GM19463 (cell line): Measurements from ENCODE around the gene LRP1B.
A peak's percentile ranks its signal among the peaks of the same experiment; 100 is the strongest.

ENCODE experiments used
- ATAC-seq: cut with Tn5 transposase; IDR thresholded peaks from one replicate; pipeline ENCODE4 v1.9.1; 2021; ENCODE audit warnings: mild to moderate bottlenecking, moderate library complexity; ENCODE audit not compliant: unreplicated experiment

The LRP1B gene

DNA sequence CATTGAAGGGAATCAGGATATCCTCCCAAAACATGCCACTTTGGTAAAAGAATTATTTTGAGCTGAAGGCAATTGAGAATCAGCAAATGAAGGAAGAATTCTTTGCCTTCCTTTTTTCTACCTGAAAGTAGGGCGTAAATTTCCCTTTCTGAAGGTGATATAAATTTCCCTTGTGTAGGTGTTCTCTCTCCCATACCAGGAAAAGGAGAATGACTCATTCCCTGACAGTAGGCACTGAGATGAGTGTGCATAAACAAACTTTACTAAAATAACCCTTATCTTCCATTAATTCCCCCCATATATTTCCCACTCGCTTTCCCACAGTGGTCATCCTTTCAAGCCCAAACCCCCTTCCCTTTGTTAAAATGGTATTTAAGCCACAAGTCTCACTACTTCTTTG lies 1339.0 kb downstream of the LRP1B start:
- ATAC-seq, result no peak

DNA sequence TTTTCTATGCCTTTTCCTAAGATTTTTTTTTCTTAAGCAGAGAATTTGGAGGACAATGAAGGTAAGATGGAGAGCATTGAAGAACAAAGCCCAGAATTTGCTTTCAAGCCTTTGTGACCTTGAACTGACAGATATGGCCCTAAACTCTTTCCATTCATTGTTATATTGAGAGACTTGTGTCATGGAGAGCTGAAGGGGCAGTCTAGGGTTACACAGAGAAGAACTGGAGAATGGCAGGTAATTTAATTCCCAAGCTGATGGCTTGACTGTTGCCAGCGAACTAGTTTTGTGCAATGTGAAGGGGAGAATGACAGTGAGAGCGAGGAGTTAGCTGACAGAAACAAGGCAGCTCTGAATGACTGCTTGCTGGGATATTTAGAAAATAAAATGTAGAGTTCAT lies 1344.2 kb downstream of the LRP1B start:
- ATAC-seq, result no peak

DNA sequence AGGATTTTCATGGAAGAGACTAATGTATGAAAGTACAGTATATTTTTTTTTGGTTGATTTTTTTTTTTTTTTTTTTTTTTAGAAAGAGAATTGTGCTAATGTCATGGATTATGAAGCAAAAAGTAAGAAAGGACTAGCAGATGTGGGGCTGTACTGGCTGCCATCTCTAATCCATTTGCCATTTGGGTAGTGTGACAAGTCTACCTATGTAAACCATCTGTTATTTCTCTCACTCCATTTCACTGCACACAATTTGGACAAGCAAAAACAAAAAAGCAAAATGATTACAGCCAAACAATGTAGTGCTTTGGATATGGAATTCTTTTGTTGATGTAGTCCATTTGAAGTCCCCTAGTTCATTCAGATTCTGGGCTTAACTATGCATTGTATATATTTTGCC lies 1355.4 kb downstream of the LRP1B start:
- ATAC-seq, result no peak

DNA sequence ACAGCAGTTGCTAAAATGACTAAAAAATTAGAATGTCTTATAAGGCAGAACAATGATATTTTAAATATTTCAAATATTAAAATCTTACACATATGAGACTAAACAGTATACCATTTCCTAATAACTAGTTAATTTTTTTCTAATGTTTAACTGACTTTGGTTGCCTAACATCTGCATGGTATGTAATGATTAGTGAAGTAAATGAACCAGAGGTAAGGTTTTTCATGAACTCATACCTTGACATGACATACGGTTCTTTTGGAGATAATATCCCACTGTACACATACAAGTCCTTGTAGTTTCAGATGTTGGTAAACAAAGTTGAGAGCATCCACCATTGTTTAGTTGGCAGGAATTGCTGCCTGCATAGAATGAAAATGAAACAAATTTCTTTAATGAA lies 1360.2 kb downstream of the LRP1B start:
- ATAC-seq, result no peak

DNA sequence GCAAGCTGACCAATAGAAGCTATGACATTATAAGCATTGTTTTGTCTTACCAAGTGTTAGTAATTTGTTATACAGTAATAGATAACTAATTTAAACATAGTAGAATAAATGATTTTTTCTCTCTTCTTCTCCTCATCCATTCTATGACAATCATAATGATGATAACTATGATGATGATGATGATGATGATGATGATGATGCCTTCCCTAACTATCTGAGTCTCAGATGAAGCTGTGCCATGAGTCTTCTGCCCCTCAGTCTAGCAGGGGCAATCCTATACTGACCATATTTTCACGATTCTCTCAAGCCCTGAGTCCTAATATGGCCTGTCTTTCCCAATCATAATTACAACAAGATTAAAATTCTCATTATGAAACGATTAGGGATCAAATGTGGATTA lies 1369.0 kb downstream of the LRP1B start:
- no peak for ATAC-seq

DNA sequence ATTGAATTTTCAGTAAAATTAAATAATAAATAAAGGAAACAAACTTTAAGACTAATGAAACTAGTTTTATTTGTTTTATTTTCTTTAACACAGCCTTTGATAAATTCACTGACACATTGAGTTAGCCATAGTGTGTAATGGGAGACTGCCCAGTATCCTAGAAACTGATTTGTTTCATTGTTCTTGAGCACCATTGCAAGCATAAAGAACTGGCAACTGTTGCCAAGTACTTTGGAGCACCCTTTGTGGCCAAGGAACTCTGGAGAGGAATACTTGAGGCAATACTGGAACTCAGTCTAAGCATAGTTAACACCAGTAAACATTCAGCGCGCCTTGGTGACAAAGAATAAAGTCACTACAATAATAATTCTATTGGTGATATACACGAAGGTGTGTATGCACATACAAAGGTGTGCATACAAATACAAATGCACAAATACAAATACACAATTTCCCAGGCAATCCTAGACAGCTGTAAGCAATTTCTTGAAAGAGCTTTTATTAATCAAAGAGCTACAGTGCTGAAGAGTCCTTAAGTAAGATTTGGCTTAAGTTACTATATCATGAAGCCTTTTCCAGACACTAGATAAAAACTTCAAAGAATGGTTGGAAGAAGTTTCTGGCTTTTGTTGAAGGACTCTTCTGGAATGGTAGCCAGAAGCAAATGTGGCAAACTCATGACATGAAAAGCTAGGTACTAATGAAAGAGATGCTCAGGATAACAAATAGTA lies 1371.2 kb downstream of the LRP1B start:
- no peak for ATAC-seq

DNA sequence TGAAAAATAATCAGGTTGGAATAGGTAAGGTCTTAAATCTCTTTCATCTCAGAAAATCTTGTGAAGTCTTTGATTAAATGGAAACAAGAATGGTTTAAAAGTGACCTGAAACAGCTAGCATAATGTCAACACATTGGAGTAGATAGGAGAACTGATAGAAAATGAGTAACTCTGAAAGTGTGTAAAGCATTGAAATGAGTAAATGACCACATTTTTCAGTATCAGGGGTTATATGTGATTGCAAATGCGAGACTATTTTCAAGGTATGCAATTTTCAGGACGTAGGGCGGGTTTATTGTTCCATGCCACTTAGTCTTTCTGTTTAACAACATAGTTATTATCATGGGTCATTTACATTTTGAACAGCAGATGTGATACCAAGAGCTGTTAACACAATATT lies 1383.2 kb downstream of the LRP1B start:
- peak; percentile 90 for ATAC-seq

DNA sequence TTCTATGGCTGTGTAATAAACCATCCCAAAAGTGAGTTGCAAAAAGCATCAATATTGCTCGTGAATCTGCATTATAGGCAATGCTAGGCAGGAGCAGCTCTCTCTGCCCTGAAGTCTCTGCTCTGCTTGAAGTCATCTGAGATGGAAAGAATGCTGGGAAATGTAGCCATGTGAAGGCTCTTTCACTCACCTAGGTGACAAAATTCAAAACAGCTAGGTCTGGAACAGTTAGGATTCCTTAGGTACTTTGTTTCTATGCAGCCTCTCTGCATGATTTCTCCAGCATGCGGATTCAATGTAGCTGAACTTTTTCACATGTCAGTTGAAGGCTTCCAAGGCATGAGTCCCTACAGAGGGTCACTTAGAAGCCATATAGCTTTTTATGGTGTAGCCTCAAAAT lies 1383.7 kb downstream of the LRP1B start:
- ATAC-seq, result no peak

DNA sequence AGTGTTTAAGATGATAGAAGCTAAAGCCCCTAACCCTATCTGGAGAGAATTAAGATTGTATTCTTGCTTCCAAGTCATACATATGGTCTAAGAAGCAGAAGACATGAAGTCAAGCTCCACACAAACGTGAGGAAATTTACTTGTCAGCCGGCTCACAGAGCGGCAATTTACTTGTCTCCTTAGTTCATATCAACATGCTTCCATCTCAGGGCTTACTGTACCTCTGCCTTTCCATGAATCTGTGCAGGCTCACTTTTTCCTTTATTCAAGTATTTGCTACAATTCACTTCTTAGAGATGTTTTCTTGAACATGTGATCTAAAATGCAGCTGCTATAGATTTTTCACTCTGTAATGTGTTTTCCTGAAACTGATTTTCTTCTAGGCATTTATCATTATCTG lies 1386.4 kb downstream of the LRP1B start:
- no peak for ATAC-seq

DNA sequence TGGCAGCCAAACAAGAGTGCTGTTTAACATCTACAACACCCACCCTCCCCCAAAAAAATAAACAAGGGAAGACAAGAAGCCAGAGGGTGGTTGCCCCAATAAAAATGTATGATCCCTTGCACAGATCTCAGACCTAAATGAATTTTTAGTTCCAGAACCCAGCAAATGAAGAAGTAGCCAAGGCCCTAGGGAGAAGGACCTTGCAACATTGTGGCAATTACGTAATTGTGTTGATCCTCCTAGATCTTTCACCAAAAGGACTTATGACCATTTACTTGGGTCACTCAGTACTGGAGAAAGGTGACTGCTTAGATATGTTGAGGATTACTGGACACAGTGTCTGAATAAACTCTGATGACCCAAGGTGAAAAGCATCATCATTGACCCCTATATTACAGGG lies 1393.8 kb downstream of the LRP1B start:
- no peak for ATAC-seq

DNA sequence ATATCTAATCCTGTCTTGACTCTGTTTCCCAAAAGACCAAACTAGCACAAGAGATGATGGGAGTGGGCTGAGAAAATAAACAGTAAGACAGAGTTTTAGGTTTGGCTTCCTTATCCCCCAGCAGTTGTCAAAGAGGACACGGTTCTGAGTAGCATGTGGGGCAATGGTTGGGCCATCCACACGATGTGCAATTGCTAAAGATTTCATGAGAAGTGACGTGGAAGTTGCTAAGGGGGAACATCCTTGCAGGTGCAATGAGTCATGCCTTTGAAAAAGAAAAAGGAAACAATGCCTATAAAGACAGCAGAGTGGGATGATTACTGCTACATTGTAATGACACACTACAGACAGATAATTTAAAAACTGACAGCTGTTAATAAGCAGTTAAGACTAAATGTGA lies 1395.8 kb downstream of the LRP1B start:
- no peak for ATAC-seq

DNA sequence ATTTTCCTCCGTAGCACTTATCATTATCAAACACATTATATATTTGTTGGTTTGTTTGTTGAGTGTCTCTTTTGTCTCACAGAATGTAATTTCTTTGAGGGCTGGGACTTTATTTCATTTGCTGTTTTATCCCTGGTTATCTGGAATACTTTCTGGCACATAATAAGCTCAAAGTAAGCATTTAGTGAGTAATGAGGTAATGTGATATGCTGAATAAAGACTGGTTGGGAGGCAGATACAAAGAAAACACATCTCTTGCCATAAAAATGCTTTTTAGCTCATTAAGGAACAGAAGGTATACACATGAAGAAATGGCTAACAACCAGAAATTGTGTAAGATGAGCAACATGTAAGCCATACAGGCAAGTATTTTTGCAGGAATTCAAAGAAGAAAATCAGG lies 1411.8 kb downstream of the LRP1B start:
- no peak for ATAC-seq

DNA sequence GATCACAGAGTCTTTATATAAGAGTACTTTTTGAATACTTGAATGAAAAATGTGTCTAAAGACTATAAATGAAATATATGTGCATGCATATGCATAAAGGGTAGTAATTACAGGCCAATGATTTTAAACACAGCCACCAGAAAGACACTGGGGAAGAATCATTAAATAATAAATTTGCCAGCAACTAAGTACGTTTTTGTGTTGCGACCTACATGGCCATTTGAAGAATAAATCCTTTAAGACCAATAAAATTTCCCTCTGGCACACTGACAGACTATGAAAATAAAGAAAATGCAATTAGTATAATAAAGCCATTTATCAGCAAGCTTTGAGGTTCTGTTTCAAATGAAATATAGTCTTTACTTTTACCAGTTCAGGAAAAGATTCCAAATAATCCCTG lies 1413.3 kb downstream of the LRP1B start:
- ATAC-seq, result no peak

DNA sequence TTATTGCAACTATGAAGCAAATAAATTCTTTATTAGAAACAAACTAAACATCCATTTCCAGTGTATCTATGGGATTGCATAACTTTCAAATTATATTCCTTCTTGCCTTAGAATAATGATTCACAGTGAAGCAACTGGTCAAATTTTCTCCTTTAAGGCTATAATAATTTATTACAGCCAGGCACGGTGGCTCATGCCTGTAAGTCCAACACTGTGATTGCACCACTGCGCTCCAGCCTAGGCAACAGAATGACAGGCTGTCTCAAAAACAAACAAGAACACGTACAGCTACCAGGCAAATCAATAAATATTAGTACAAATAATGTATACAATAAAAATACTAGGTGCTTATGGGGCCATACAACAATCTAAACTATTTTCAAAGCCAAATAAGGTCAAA lies 1416.2 kb downstream of the LRP1B start:
- no peak for ATAC-seq

DNA sequence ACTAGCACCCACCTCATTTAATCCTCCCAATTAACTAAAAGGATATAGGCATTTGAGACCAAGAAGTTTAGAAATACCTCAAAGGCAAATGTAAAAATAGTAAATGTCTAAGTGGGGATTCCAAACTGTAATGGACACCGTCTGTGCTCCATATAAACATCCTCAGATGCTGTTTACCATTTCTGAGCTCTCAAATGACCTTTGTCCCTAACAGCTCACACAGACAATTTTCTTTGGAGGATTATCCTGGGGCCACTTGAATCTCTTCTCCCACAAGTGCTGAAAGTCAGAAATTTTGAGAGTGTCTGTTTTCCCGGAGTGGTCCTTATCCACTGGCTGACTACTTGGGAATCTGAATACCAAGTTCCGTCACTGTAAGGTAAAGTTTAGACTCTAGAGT lies 1418.9 kb downstream of the LRP1B start:
- ATAC-seq, result no peak

DNA sequence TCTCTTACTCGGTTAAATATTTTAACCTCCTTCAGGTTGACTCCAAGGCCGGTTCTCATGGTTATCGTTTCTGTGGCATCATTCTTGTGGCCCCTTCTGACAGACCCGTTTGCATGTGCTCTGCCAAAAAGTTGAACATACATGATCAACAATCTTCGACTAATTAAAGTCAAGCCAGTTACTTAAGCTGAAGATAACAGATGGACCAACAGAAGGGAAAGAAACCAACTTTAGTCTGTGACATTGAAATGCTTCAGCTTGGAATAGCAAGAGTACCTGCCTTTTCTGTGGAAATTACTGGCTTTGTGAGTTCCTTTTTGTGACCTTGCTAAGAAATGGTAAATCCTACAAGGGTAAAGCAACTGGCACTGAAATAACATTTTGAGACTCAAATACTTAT lies 1429.1 kb downstream of the LRP1B start:
- no peak for ATAC-seq

DNA sequence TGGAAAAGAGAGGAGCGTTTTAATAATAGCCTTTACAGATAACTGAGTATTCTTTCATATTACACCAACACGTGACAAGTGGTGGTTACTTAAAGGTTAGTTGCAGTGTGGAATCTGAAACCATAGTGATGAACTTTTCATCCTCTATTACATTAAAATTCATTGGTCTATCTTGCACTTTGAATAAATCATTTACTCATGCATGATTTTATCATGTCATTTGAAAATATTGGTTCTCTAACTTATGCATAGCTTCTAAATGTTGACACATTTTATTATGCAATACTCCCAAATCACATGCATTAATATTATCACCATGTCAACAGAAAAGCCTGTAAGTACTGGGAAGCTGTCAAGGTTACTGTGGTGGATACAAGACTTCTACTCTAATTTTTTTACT lies 1432.2 kb downstream of the LRP1B start:
- ATAC-seq, result no peak

DNA sequence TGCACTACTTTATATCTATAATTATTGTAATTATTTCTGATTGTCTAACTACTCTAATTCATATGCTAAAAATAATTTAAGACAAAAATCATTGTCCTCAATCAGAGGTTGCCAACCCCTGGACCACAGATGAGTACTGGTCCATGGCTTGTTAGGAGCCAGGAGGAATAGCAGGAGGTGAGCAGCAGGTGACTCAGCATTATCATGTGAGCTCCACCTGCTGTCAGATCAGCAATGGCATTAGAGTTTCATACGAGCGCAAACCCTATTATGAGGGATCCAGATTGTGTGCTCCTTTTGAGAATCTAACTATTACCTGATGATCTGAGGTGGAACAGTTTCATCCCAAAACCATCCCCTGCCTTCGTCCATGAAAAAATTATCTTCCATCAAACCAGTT lies 1434.4 kb downstream of the LRP1B start:
- ATAC-seq, result no peak

DNA sequence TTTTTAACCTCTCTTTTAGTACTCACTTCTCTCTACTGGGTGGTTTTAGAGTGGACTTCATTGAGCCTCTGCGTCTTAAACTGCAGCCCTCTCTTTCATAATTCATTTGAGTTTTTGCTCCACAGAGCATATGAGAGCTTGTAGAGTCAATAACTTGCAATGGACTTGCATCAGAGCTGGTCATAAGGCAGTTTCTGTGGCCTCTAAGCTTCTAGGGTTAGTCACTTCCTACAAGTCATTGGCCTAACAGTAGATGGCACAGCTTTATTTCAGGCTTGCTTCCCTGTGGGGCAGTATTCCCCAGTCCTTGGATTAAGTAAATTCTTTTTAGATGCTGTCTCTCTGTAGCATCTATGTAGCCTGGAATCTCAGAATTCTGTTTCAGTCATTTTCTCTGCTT lies 1435.7 kb downstream of the LRP1B start:
- no peak for ATAC-seq

DNA sequence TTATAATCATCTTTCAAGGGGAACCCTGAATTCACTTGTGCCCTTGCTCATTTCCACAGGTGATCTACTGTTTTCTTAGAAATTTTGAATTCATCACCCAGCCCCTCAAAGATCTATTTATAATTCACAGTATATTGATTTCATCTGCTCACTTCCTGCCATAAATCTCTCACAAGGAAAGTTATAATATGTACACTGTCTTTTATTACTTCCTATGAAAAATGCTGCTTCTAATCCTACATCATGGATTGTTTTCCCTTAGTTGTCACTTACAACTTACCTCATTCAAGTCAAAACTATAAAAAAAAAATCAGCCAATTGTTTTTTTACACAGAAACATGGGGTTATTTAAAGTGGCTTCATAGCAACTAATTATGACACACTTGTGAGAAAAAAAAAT lies 1443.0 kb downstream of the LRP1B start:
- ATAC-seq, result no peak

DNA sequence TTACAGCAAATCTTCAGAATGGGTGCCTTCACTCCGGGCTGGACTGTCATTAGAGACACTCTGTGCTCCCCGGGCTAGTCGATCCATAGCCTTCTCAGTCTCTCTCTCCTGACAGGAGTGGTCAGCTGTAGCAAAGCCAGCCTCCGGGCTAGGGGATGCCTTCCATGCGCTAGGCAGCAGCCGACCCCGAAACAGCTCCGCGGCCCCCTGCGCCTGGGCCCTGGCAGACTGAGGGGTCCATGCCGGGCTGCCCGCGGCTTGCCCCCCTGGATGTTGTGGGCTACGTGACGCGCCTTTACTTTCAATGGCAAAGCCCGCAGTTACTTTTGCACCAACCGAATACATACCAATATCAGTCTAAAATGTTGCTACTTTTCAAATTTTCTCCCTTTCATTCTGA lies 1447.2 kb downstream of the LRP1B start:
- ATAC-seq, result no peak

DNA sequence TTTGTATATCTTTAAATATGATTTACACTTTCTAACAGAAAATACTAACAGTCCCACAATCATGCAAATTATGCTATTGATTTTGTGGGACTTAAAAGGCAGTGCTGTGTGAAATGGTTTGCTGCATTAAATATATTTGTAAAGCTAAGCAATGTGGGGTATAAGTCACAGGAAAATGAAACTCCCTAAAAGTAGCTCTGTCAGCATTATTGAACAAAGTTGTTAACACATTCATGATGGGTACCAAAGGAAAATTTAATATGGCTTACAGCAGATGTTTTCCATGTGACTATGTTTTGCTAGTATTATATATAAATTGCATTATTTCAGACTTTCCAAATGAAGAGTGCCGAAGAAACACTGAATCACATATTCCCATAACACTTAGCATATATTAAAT lies 1450.0 kb downstream of the LRP1B start:
- no peak for ATAC-seq

DNA sequence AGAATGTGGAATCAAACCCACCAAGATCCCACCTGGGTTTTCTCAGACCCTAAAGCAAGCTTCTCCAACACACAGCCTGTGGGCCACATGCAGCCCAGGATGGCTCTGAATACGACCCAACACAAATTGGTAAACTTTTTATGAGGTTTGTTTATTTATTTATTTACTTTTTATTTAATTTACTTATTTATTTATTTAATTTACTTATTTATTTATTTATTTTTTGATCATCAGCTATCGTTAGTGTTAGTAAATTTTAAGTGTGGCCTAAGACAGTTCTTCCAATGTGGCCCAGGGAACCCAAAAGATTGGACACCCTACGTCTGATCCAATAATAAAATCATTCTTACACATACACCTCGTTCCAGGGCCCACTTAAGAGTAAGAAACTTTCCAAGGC lies 1451.1 kb downstream of the LRP1B start:
- ATAC-seq, result no peak
